Activated naive CD8-positive, alpha-beta T cell treated with anti-CD3 and anti-CD28 coated beads, Interleukin-2, amount 50 U/mL, for 16 hours (primary cell): ENCODE results near the gene CA10.

Experiments
- DNase-seq: peaks from one replicate; pipeline ENCODE4 v3.0.0-alpha.2; 2020; ENCODE audit warnings: low read depth, low spot score

CA10 gene

GRCh38 chr17:52158450-52159042 is at the start of gene CA10:
Gene CA10, minus strand, starts transcription at chr17:52158714.
- no peak for DNase-seq

GRCh38 chr17:52207796-52208195 is 49.3 kb upstream of the CA10 start:
- DNase-seq: no peak

GRCh38 chr17:52202520-52203080 is 44.1 kb upstream of the CA10 start:
- DNase-seq: no peak

- no peak for DNase-seq
Measured at GRCh38 chr17:52201767-52202519, 43.4 kb upstream of the CA10 start.

- no peak for DNase-seq
Measured at GRCh38 chr17:52191491-52191890, 33.0 kb upstream of the CA10 start.

- DNase-seq: no peak
Measured at GRCh38 chr17:52181782-52182181, 23.3 kb upstream of the CA10 start.

- DNase-seq: no peak
Measured at GRCh38 chr17:52178012-52178411, 19.5 kb upstream of the CA10 start.

- DNase-seq: no peak
Measured at GRCh38 chr17:52170963-52171572, 12.6 kb upstream of the CA10 start.

- DNase-seq: no peak
Measured at GRCh38 chr17:52160136-52160567, 1.6 kb upstream of the CA10 start.

GRCh38 chr17:52159246-52160135 is 977 bp upstream of the CA10 start:
- DNase-seq: no peak

GRCh38 chr17:52157603-52158449 is 688 bp downstream of the CA10 start:
- DNase-seq: no peak

GRCh38 chr17:52156576-52157570 is 1.6 kb downstream of the CA10 start:
- DNase-seq: no peak

- no peak for DNase-seq
Measured at GRCh38 chr17:52155301-52155700, 3.2 kb downstream of the CA10 start.

- no peak for DNase-seq
Measured at GRCh38 chr17:52154466-52154865, 4.0 kb downstream of the CA10 start.

GRCh38 chr17:52150935-52151334 is 7.6 kb downstream of the CA10 start:
- DNase-seq: no peak

GRCh38 chr17:52149626-52150025 is 8.9 kb downstream of the CA10 start:
- no peak for DNase-seq

- no peak for DNase-seq
Measured at GRCh38 chr17:52148969-52149351, 9.6 kb downstream of the CA10 start.

GRCh38 chr17:52148288-52148968 is 10.1 kb downstream of the CA10 start:
- DNase-seq: no peak

- no peak for DNase-seq
Measured at GRCh38 chr17:52147872-52148271, 10.6 kb downstream of the CA10 start.
